DOHH2 (cell line): ENCODE data around the gene SLC12A6.

ENCODE experiments used
- EZH2phosphoT487 ChIP-seq: fragments of 200-600 bp; sonication (generic); IDR thresholded peaks from 2 replicates; pipeline ENCODE4 v1.6.1; 2017; ENCODE audit warnings: borderline replicate concordance, mild to moderate bottlenecking, antibody characterized with exemption, low read length, moderate library complexity, mixed read lengths
- TF ChIP-seq, protein P1 (sequence below): fragments of 200-600 bp; sonication (generic); IDR thresholded peaks from one replicate; pipeline ENCODE4 v1.5.1; 2014; ENCODE audit warnings: antibody characterized with exemption, mild to moderate bottlenecking, low read depth, low read length; ENCODE audit not compliant: poor library complexity, severe bottlenecking

- TF ChIP-seq, protein P1, sequence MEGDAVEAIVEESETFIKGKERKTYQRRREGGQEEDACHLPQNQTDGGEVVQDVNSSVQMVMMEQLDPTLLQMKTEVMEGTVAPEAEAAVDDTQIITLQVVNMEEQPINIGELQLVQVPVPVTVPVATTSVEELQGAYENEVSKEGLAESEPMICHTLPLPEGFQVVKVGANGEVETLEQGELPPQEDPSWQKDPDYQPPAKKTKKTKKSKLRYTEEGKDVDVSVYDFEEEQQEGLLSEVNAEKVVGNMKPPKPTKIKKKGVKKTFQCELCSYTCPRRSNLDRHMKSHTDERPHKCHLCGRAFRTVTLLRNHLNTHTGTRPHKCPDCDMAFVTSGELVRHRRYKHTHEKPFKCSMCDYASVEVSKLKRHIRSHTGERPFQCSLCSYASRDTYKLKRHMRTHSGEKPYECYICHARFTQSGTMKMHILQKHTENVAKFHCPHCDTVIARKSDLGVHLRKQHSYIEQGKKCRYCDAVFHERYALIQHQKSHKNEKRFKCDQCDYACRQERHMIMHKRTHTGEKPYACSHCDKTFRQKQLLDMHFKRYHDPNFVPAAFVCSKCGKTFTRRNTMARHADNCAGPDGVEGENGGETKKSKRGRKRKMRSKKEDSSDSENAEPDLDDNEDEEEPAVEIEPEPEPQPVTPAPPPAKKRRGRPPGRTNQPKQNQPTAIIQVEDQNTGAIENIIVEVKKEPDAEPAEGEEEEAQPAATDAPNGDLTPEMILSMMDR, result no peak
- no peak for TF ChIP-seq EZH2phosphoT487
Measured at GRCh38 chr15:34370129-34370528, 32.5 kb upstream of the SLC12A6 start.
